Ovary (tissue), 3 donors: ENCODE data around the gene DMWD.

Source experiments
- CTCF ChIP-seq, 3 donors: fragments of 450-650 bp in 2 of 3; fragments of 200-600 bp in 1 of 3; IDR thresholded peaks; one replicate each; pipeline versions ENCODE4 v1.5.1 to v1.8.0; 2016 to 2022; ENCODE audit warnings: antibody characterized with exemption in 3 of 3, mild to moderate bottlenecking in 1 of 3
- POLR2A ChIP-seq: fragments of 450-650 bp; IDR thresholded peaks from one replicate; pipeline ENCODE4 v1.6.1; 2017; ENCODE audit warnings: antibody characterized with exemption, mild to moderate bottlenecking, moderate library complexity
- donor health status: DM: no; HTN: no; CAD: no.

- TF ChIP-seq CTCF (IDR thresholded peaks at IDR 0.05) (no peak), POLR2A (no peak)
Observed at GRCh38 chr19:45785781-45786532, 6.7 kb downstream of the DMWD start.
